Activated CD8-positive, alpha-beta T cell treated with anti-CD3 and anti-CD28 coated beads for 36 hours (primary cell): ENCODE data around the gene EEIG1. TPM values are rescaled to one million over a fixed set of nuclear protein-coding genes. Genes with fewer than 3 reads are reported as not detected.

ENCODE experiments used
- ATAC-seq: fragments of 200-7000 bp; cut with Tn5 transposase; one replicate; pipeline ENCODE4 v1.10.0; 2021; ENCODE audit warnings: mild to moderate bottlenecking, moderate library complexity
- CTCF ChIA-PET: fragments of 350-600 bp; sonication (Branson Sonifier 250); formaldehyde crosslinking; loops from one replicate; lab custom pipeline; 2021; ENCODE audit warnings: antibody characterized with exemption; lab: Charles Lee
- POLR2A ChIA-PET: fragments of 350-600 bp; sonication (Branson Sonifier 250); formaldehyde crosslinking; loops from one replicate; lab custom pipeline; 2021; ENCODE audit warnings: antibody characterized with exemption; lab: Charles Lee
- DNase-seq: peaks from one replicate; pipeline ENCODE4 v3.0.0-alpha.2; 2020
- H3K27ac Mint-ChIP-seq: one replicate; pipeline ENCODE4 v1.8.0; 2021; ENCODE audit warnings: mild to moderate bottlenecking, mixed read lengths
- H3K27me3 Mint-ChIP-seq: one replicate; pipeline ENCODE4 v1.8.0; 2021; ENCODE audit warnings: mixed read lengths
- H3K36me3 Mint-ChIP-seq: one replicate; pipeline ENCODE4 v1.8.0; 2021; ENCODE audit warnings: low read depth, mixed read lengths
- H3K4me1 Mint-ChIP-seq: one replicate; pipeline ENCODE4 v1.8.0; 2021; ENCODE audit warnings: low read depth, mixed read lengths
- H3K4me3 Mint-ChIP-seq: one replicate; pipeline ENCODE4 v1.8.0; 2021; ENCODE audit warnings: mild to moderate bottlenecking, moderate library complexity, mixed read lengths
- H3K9me3 Mint-ChIP-seq: one replicate; pipeline ENCODE4 v1.8.0; 2021; ENCODE audit warnings: mixed read lengths
- intact Hi-C: fragments of 100-400 bp; cut with micrococcal nuclease; formaldehyde crosslinking; loops from one replicate; pipeline ENCODE4 v1.10.0; 2022
- total RNA-seq, 2 experiments: library from RNA; stranded (reverse); gene quantifications; one replicate each; pipeline ENCODE4 v1.2.3, GENCODE V29; 2021
- TF ChIP-seq, protein P1 (sequence below): fragments of 200-600 bp; IDR thresholded peaks from one replicate; pipeline ENCODE4 v1.8.0; 2022; ENCODE audit warnings: antibody characterized with exemption, mild to moderate bottlenecking

EEIG1 gene
- total RNA-seq, 2 experiments from 2014 or later = 79.7 to 81.5 TPM

DNA sequence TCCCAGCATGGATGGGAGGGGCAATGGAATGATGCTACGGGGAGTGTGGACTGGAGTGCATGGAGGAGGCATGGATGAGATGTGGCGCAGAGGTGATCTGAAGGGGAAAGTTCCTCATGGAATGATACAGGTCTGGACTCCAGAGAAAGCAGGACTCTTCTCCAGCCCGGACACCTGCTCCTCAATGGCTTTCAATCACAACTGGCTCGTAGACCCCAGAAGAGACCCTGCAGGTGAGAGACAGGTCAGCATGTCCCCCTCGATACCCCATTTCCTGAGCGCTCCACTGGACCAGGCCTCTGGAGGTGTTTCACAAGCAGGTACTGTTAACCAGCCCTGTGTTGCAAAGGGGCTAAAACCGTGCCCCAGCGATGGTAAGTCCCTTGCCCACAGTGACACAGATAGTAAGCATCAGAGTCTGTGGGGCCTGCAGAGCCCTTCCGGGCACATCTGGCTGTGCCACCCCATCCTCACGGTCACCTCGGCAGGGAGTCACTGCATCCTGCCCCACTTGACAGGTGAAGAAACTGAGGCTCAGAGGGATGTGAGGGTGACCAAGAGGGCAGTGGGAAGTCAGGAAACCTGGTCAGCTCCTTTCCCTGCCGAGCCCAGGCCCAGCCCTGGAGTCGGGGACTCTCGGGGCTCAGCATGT is 37.7 kb downstream of the EEIG1 start:
- Mint-ChIP-seq H3K36me3 (peaks cover 32% of the 10 kb centered on the region), H3K27ac (peak overlapping the region; percentile 80), H3K4me1 (peaks cover 30% of the 10 kb centered on the region), H3K9me3 (no peaks in the 10 kb centered on the region), H3K4me3 (no peak overlapping the region), H3K27me3 (no peaks in the 10 kb centered on the region)
- intact Hi-C loops = loop anchor here (5.0 kb wide), 1 partner anchor 94 kb away; no protein-coding TSS in a partner anchor
- ATAC-seq (peak; percentile 4), DNase-seq (no peak)
- CTCF ChIA-PET = interaction anchor here (0.6 to 30.0 kb wide), 35 partner anchors 9 to 488 kb away, joined by 3 to 631 read pairs (median 5); partner anchors contain the start of genes EEIG1, NAIF1, PIP5KL1 and SLC25A25
- POLR2A ChIA-PET = interaction anchor here (1.0 to 2.1 kb wide), 7 partner anchors 9 to 92 kb away, joined by 3 to 12 read pairs (median 7); partner anchors contain the start of gene EEIG1
- TF ChIP-seq, protein P1, sequence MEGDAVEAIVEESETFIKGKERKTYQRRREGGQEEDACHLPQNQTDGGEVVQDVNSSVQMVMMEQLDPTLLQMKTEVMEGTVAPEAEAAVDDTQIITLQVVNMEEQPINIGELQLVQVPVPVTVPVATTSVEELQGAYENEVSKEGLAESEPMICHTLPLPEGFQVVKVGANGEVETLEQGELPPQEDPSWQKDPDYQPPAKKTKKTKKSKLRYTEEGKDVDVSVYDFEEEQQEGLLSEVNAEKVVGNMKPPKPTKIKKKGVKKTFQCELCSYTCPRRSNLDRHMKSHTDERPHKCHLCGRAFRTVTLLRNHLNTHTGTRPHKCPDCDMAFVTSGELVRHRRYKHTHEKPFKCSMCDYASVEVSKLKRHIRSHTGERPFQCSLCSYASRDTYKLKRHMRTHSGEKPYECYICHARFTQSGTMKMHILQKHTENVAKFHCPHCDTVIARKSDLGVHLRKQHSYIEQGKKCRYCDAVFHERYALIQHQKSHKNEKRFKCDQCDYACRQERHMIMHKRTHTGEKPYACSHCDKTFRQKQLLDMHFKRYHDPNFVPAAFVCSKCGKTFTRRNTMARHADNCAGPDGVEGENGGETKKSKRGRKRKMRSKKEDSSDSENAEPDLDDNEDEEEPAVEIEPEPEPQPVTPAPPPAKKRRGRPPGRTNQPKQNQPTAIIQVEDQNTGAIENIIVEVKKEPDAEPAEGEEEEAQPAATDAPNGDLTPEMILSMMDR = no peak

DNA sequence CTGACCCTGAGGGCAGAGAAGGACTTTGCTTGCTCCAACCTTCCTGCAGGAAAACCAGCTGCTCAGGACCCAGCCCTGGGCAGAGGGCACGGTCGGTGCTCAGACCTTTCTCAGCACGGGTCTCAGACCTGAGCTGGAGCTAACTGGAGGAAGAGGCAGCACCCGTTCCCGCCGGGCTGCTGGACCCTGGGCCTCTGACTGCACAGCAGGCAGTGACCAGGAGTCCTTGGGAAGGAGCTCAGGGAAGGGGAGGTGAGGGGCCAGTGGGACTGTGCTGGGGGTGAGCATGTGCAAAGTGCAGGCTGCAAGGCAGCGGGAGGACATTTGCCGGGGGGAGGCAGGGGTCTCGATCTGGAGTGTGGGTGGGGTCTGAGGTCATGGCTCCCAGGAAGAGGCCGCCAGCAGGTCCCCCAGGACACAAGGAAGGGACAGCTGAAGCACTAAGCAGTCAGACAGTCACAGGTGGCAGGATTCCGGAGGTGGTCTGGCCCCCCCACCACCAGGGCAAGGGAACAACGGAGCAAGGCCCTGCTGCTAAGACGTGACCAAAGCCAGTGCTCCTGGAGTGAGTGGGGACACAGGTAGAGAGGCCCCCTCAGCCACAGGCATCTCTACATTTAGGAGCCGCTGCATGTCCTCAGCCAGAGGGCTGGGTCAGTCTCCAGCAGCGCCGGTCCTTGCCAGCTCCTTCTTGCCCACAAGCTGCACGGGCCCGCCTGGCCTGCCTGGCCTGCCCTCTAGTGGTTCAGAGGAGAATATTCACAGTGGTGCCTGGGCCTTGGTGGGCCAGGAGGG is 38.4 kb downstream of the EEIG1 start:
- Mint-ChIP-seq H3K4me3 (no peak overlapping the region), H3K9me3 (no peaks in the 10 kb centered on the region), H3K36me3 (peaks cover 27% of the 10 kb centered on the region), H3K4me1 (peaks cover 31% of the 10 kb centered on the region), H3K27me3 (no peaks in the 10 kb centered on the region), H3K27ac (peak overlapping the region; percentile 80)
- TF ChIP-seq, protein P1 = peak; percentile 85
- ATAC-seq (peak; percentile 55), DNase-seq (peak; percentile 67)
- ChIA-PET POLR2A (interaction anchor here (1.2 to 2.5 kb wide), 8 partner anchors 9 to 155 kb away, joined by 3 to 11 read pairs (median 6); partner anchors contain the start of gene PIP5KL1), CTCF (interaction anchor here (0.5 to 30.0 kb wide), 27 partner anchors 9 to 208 kb away, joined by 3 to 631 read pairs (median 5); partner anchors contain the start of genes EEIG1, NAIF1, PIP5KL1 and ST6GALNAC4)
- intact Hi-C loops = loop anchor here (5.0 kb wide), 1 partner anchor 95 kb away; no protein-coding TSS in a partner anchor

DNA sequence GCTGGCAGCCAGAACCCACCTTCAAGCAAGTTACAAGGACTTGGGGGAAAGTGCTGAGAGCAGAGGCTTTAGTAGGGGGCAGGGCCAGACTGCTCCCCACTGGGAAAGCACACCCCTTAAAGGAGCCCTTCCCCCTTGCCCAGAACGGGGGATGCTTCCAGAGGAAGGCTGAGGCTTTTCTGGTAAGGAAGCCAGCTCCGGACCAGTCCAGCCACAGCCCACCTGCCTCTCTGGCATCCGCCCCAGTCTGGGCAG is 38.9 kb downstream of the EEIG1 start:
- DNase-seq = no peak
- Mint-ChIP-seq H3K27me3 (no peaks in the 10 kb centered on the region), H3K36me3 (peaks cover 32% of the 10 kb centered on the region), H3K4me3 (no peak overlapping the region), H3K9me3 (no peaks in the 10 kb centered on the region), H3K4me1 (peaks cover 30% of the 10 kb centered on the region), H3K27ac (peak overlapping the region; percentile 66)
- POLR2A ChIA-PET = interaction anchor here (1.2 to 2.5 kb wide), 8 partner anchors 10 to 156 kb away, joined by 3 to 11 read pairs (median 6); partner anchors contain the start of gene PIP5KL1
- CTCF ChIA-PET = interaction anchor here (1.1 to 30.0 kb wide), 21 partner anchors 8 to 207 kb away, joined by 3 to 631 read pairs (median 6); partner anchors contain the start of genes EEIG1, NAIF1, PIP5KL1 and ST6GALNAC4
- ATAC-seq = no peak
- intact Hi-C loops = loop anchor here (5.0 kb wide), 1 partner anchor 95 kb away; no protein-coding TSS in a partner anchor
- TF ChIP-seq, protein P1 = no peak

DNA sequence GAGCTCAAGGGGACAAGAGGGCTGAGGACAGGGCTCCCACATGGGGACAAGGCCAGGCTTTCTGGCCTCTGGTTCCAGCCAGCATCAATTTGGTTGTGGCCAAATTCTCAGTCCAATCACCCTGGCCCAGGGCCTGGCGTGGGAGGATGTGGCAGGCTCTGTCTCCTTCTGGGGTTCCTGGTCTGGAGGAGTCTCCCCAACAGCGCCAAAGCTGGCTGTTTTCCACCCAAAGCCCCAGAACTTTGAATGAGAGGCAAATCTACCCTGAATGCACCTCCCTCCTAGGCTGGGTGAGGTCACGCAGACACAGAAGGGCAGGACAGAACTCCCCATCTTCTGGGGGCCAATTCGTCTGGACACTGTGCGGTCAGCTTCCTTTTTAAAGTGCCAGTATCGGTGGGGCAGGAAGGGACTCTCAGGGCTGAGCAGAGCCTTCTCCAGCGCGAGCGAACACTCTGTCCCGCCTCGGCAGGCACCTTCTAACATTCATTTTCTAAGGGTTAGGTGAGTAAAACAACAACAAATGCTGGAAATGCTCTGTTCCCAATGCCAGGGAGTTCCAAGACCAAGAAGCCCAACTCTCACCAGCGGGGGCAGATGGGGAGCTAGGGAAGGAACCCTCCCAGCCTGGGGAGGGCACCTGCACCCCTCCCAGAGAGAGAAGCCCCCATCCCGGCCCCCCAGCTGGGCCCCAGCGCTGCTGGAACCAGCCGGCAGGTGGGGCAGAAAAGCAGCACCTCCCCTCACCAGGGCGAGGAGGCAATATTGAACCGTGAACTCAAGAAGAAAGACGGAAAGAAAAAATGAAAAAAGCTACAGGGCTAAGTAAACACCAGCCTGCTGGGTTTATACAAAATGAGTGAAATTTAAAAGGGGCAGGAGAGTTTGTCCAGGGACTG is 39.5 kb downstream of the EEIG1 start:
- Mint-ChIP-seq H3K27ac (peak overlapping the region; percentile 66), H3K27me3 (no peaks in the 10 kb centered on the region), H3K4me1 (peaks cover 36% of the 10 kb centered on the region), H3K4me3 (no peak overlapping the region), H3K36me3 (peaks cover 34% of the 10 kb centered on the region), H3K9me3 (no peaks in the 10 kb centered on the region)
- intact Hi-C loops = loop anchor here (5.0 kb wide), 1 partner anchor 96 kb away; no protein-coding TSS in a partner anchor
- CTCF ChIA-PET = interaction anchor here (0.8 to 30.0 kb wide), 22 partner anchors 8 to 201 kb away, joined by 3 to 631 read pairs (median 6); partner anchors contain the start of genes EEIG1, NAIF1, PIP5KL1 and ST6GALNAC4
- no peak for DNase-seq
- TF ChIP-seq, protein P1 = no peak
- POLR2A ChIA-PET = interaction anchor here (1.2 to 2.5 kb wide), 8 partner anchors 10 to 157 kb away, joined by 3 to 11 read pairs (median 6); partner anchors contain the start of gene PIP5KL1
- no peak for ATAC-seq
